T-helper 22 cell (primary cell): ENCODE measurements around the gene VAC14.
"Not testable (repeated sequence)": the region's sequence is repeated elsewhere in the genome, so short reads cannot be mapped to it uniquely, and the experiment has no call there.

ENCODE experiments used
- DNase-seq: peaks from one replicate; pipeline ENCODE4 v3.0.0-alpha.2; 2020; ENCODE audit warnings: low read depth

Gene VAC14

GRCh38 chr16:70800781-70801480 is at the start of gene VAC14:
VAC14 (minus strand) TSS chr16:70801158; CDS start chr16:70800900, 258 bp downstream.
- DNase-seq: peak; percentile 91

GRCh38 chr16:70823498-70824118 is 22.6 kb upstream of the VAC14 start:
- DNase-seq: not testable (repeated sequence)

- not testable (repeated sequence) for DNase-seq
These were observed 21.8 kb upstream of the VAC14 start for GRCh38 chr16:70822734-70823133.

GRCh38 chr16:70818088-70818487 is 17.1 kb upstream of the VAC14 start:
- not testable (repeated sequence) for DNase-seq

- DNase-seq: no peak
These were observed 8.6 kb upstream of the VAC14 start for GRCh38 chr16:70809392-70810060.

GRCh38 chr16:70808371-70808770 is 7.4 kb upstream of the VAC14 start:
- no peak for DNase-seq

- no peak for DNase-seq
These were observed 4.8 kb upstream of the VAC14 start for GRCh38 chr16:70805787-70806186.

GRCh38 chr16:70805380-70805779 is 4.4 kb upstream of the VAC14 start:
- DNase-seq: no peak

- DNase-seq: no peak
These were observed 3.8 kb upstream of the VAC14 start for GRCh38 chr16:70804734-70805169.

- DNase-seq: no peak
These were observed 3.3 kb upstream of the VAC14 start for GRCh38 chr16:70804153-70804733.

- DNase-seq: no peak
These were observed 2.4 kb upstream of the VAC14 start for GRCh38 chr16:70803319-70803718.

GRCh38 chr16:70801611-70802010 is 653 bp upstream of the VAC14 start:
- no peak for DNase-seq

GRCh38 chr16:70800311-70800710 is 647 bp downstream of the VAC14 start:
- DNase-seq: no peak

GRCh38 chr16:70796301-70796700 is 4.7 kb downstream of the VAC14 start:
- DNase-seq: no peak

GRCh38 chr16:70795296-70795912 is 5.6 kb downstream of the VAC14 start:
- DNase-seq: no peak

GRCh38 chr16:70793851-70794502 is 7.0 kb downstream of the VAC14 start:
- no peak for DNase-seq

GRCh38 chr16:70790815-70791214 is 10.1 kb downstream of the VAC14 start:
- DNase-seq: no peak

GRCh38 chr16:70789595-70790447 is 11.1 kb downstream of the VAC14 start:
- no peak for DNase-seq

GRCh38 chr16:70788668-70789594 is 12.0 kb downstream of the VAC14 start:
- DNase-seq: no peak
